HUES64 (cell line): ENCODE results near the gene TLK2.
"Not testable (repeated sequence)": the region's sequence is repeated elsewhere in the genome, so short reads cannot be mapped to it uniquely, and the experiment has no call there.

Experiments
- H3K27ac ChIP-seq: 2 replicates; pipeline ENCODE4 v1.7.0; 2013; ENCODE audit warnings: low read depth, low read length, inconsistent platforms
- H3K27me3 ChIP-seq: 2 replicates; pipeline ENCODE4 v1.6.1; 2013; ENCODE audit warnings: mild to moderate bottlenecking, low read length; ENCODE audit not compliant: insufficient read depth
- H3K36me3 ChIP-seq: 2 replicates; pipeline ENCODE4 v1.6.1; 2013; ENCODE audit warnings: mild to moderate bottlenecking, low read length; ENCODE audit not compliant: insufficient read depth
- H3K4me1 ChIP-seq: 2 replicates; pipeline ENCODE4 v1.6.1; 2013; ENCODE audit warnings: mild to moderate bottlenecking, low read length, moderate library complexity; ENCODE audit not compliant: insufficient read depth
- H3K4me3 ChIP-seq: 2 replicates; pipeline ENCODE4 v1.5.1; 2013; ENCODE audit warnings: mild to moderate bottlenecking, low read length, moderate library complexity
- H3K9ac ChIP-seq: 2 replicates; pipeline ENCODE4 v1.6.1; 2013; ENCODE audit warnings: mild to moderate bottlenecking, low read depth, low read length
- H3K9me3 ChIP-seq: 2 replicates; pipeline ENCODE4 v1.6.1; 2013; ENCODE audit warnings: low read depth, low read length; ENCODE audit not compliant: insufficient read depth
- WGBS: fragments of 150-250, 120-280 bp; methylation state at CpG from one replicate; pipeline ENCODE4 v1.1.7; 2013; ENCODE audit warnings: missing lambda C conversion rate; 5-methylcytosine and 5-hydroxymethylcytosine counted together

Gene TLK2

GRCh38 chr17:62611292-62611691, 132.7 kb downstream of the TLK2 start:
- Histone ChIP-seq H3K27me3 (no peaks in the 10 kb centered on the region), H3K4me3 (no peak overlapping the region), H3K4me1 (no peaks in the 10 kb centered on the region), H3K27ac (no peak overlapping the region), H3K9me3 (no peaks in the 10 kb centered on the region), H3K36me3 (peaks cover 75% of the 10 kb centered on the region), H3K9ac (no peak overlapping the region)
- WGBS, result 97% methylated on average over 5 of the region's 5 CpGs

DNA sequence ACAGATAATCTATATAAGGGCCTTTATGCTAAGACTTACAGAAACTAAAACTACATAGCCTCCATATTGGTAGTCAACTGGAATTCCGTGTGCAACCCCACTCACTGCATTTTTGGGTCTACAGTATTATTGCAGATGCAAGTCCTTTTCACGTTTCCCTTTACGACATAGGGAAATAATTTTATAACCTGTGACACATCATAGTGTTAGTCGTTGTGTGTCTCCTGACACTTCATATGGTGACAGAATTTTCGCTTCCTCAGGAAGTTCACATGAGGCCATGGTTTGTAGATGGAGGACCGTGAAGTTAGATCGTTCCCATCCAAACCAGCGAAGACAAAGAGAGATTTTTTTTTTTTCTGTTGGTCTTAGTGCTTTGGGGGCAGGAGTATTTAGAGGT, 133.1 kb downstream of the TLK2 start:
- Histone ChIP-seq H3K9ac (no peak overlapping the region), H3K27me3 (no peaks in the 10 kb centered on the region), H3K4me3 (no peak overlapping the region), H3K9me3 (no peaks in the 10 kb centered on the region), H3K4me1 (no peaks in the 10 kb centered on the region), H3K27ac (no peak overlapping the region), H3K36me3 (peaks cover 71% of the 10 kb centered on the region)
- 97% methylated on average over 8 of the region's 8 CpGs for WGBS

GRCh38 chr17:62612289-62612688, 133.7 kb downstream of the TLK2 start:
- H3K27ac ChIP-seq, H3K4me3 ChIP-seq, H3K9ac ChIP-seq, H3K4me1 ChIP-seq, H3K9me3 ChIP-seq, H3K27me3 ChIP-seq: not testable (repeated sequence)
- 97% methylated on average over 11 of the region's 12 CpGs for WGBS
- peaks cover 66% of the 10 kb centered on the region for H3K36me3 ChIP-seq

- not testable (repeated sequence) for H3K9ac ChIP-seq, H3K4me3 ChIP-seq, H3K9me3 ChIP-seq, H3K27ac ChIP-seq, H3K27me3 ChIP-seq
- Histone ChIP-seq H3K4me1 (peaks cover 13% of the 10 kb centered on the region), H3K36me3 (peaks cover 59% of the 10 kb centered on the region)
- 93% methylated on average over 2 of the region's 4 CpGs for WGBS
These were observed 134.5 kb downstream of the TLK2 start for GRCh38 chr17:62613095-62613494.

- Histone ChIP-seq H3K27ac (no peak overlapping the region), H3K9ac (no peak overlapping the region), H3K4me3 (no peak overlapping the region), H3K36me3 (peaks cover 48% of the 10 kb centered on the region), H3K27me3 (no peaks in the 10 kb centered on the region), H3K4me1 (peaks cover 18% of the 10 kb centered on the region), H3K9me3 (no peaks in the 10 kb centered on the region)
- 90% methylated on average over 6 of the region's 6 CpGs for WGBS
These were observed 135.5 kb downstream of the TLK2 start for GRCh38 chr17:62614142-62614541.

DNA sequence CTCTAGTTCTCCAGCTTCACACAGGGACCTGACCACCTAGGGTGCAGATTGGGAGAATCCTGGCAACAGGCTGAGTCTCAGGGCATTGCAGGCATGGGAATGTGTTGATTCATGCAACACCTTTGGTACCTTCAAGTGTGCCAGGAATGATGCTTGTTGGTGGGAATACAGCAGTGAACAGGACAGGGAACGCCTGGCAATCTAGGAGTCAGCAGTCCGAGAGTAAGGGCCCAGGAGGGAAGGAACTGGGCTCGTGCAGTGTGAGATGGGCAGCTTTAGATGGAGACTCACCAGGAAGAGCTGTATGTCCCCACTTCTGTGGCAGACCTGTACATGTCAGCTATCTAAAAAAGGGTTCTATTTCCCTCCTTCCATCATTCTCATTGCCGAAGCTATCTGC, 136.9 kb downstream of the TLK2 start:
- Histone ChIP-seq H3K9me3 (no peaks in the 10 kb centered on the region), H3K9ac (no peak overlapping the region), H3K36me3 (peaks cover 34% of the 10 kb centered on the region), H3K27me3 (no peaks in the 10 kb centered on the region), H3K4me1 (peaks cover 18% of the 10 kb centered on the region), H3K4me3 (no peak overlapping the region), H3K27ac (no peak overlapping the region)
- WGBS, result 88% methylated on average over 4 of the region's 4 CpGs

- WGBS, result 40% methylated on average over 8 of the region's 8 CpGs
These were observed 138.6 kb downstream of the TLK2 start for GRCh38 chr17:62616993-62617893.

GRCh38 chr17:62617894-62618472, 139.4 kb downstream of the TLK2 start:
- Histone ChIP-seq H3K27ac (peak overlapping the region; percentile 80), H3K4me1 (peaks cover 18% of the 10 kb centered on the region), H3K27me3 (no peaks in the 10 kb centered on the region), H3K36me3 (peaks cover 18% of the 10 kb centered on the region), H3K9me3 (no peaks in the 10 kb centered on the region), H3K9ac (0 out of 2 replicates have a peak overlapping the region, but pooled peaks have one; percentile 10), H3K4me3 (0 out of 2 replicates have a peak overlapping the region, but pooled peaks have one; percentile 5)
- WGBS, result 77% methylated on average over 6 of the region's 6 CpGs

More at GRCh38 chr17:62616993-62617893, 138.6 kb downstream of the TLK2 start:
- 0 out of 2 replicates have a peak overlapping the region, but pooled peaks have one; percentile 5 for H3K4me3 ChIP-seq
- H3K9ac ChIP-seq, result peak overlapping the region; percentile 10; the same call in 1 of the 2 replicates
- no peaks in the 10 kb centered on the region for H3K9me3 ChIP-seq
- peak overlapping the region; percentile 80 for H3K27ac ChIP-seq
- peaks cover 18% of the 10 kb centered on the region for H3K36me3 ChIP-seq
- peaks cover 18% of the 10 kb centered on the region for H3K4me1 ChIP-seq
- no peaks in the 10 kb centered on the region for H3K27me3 ChIP-seq

GRCh38 chr17:62618647-62619416, 140.2 kb downstream of the TLK2 start:
- Histone ChIP-seq H3K9ac (peak overlapping the region; percentile 26; the same call in 1 of the 2 replicates), H3K27ac (no peak overlapping the region), H3K36me3 (peaks cover 13% of the 10 kb centered on the region), H3K4me3 (no peak overlapping the region), H3K4me1 (peaks cover 18% of the 10 kb centered on the region), H3K27me3 (no peaks in the 10 kb centered on the region), H3K9me3 (no peaks in the 10 kb centered on the region)
- WGBS, result 90% methylated on average over 17 of the region's 17 CpGs

GRCh38 chr17:62619417-62620155, 141.0 kb downstream of the TLK2 start:
- Histone ChIP-seq H3K27me3 (no peaks in the 10 kb centered on the region), H3K36me3 (peaks cover 7% of the 10 kb centered on the region), H3K9ac (no peak overlapping the region), H3K4me1 (peaks cover 18% of the 10 kb centered on the region), H3K27ac (no peak overlapping the region), H3K9me3 (no peaks in the 10 kb centered on the region), H3K4me3 (no peak overlapping the region)
- WGBS, result 92% methylated on average over 10 of the region's 10 CpGs
